Measurements from ENCODE around the gene CENPW. TPM values are rescaled to one million over a fixed set of nuclear protein-coding genes. Genes with fewer than 3 reads are reported as not detected.

CENPW gene
- polyA plus RNA-seq, 1 experiment = 6.5 TPM

GRCh38 chr6:126388104-126388598 is 48.2 kb downstream of the CENPW start:
- TF ChIP-seq CTCF (IDR thresholded peaks at IDR 0.05; ENCODE audit: insufficient read depth, low read depth, low read length) = no peak
- H3K36me3 ChIP-seq (ENCODE audit: control insufficient read depth, insufficient read depth, low read length) = no peaks in the 10 kb centered on the region
- POLR2A ChIA-PET = no interaction called here
- CTCF ChIA-PET = no interaction called here
- H3K4me3 ChIP-seq (ENCODE audit: low read depth, low read length) = no peak overlapping the region
- no peak for DNase-seq (ENCODE audit: low read depth)
- H3K27me3 ChIP-seq (ENCODE audit: control insufficient read depth, insufficient read depth, low read length) = no peaks in the 10 kb centered on the region

GRCh38 chr6:126396131-126396530 is 56.2 kb downstream of the CENPW start:
- POLR2A ChIA-PET = no interaction called here
- no peaks in the 10 kb centered on the region for H3K36me3 ChIP-seq (ENCODE audit: control insufficient read depth, insufficient read depth, low read length)
- TF ChIP-seq CTCF (IDR thresholded peaks at IDR 0.05; ENCODE audit: insufficient read depth, low read depth, low read length) = no peak
- no peak overlapping the region for H3K4me3 ChIP-seq (ENCODE audit: low read depth, low read length)
- CTCF ChIA-PET = interaction anchor here (0.6 kb wide), 2 partner anchors 9 to 34 kb away, joined by 3 read pairs; no protein-coding TSS in a partner anchor
- no peaks in the 10 kb centered on the region for H3K27me3 ChIP-seq (ENCODE audit: control insufficient read depth, insufficient read depth, low read length)
- no peak for DNase-seq (ENCODE audit: low read depth)

Measured in BJ (cell line).